NCI-H2227 (cell line): ENCODE measurements around the gene MACROH2A2.
"Not testable (repeated sequence)": the region's sequence is repeated elsewhere in the genome, so short reads cannot be mapped to it uniquely, and the experiment has no call there.

Source experiments
- DNase-seq: peaks from one replicate; lab custom pipeline; 2025; ENCODE audit not compliant: unreplicated experiment; lab: John Stamatoyannopoulos, UW

The MACROH2A2 gene

DNA sequence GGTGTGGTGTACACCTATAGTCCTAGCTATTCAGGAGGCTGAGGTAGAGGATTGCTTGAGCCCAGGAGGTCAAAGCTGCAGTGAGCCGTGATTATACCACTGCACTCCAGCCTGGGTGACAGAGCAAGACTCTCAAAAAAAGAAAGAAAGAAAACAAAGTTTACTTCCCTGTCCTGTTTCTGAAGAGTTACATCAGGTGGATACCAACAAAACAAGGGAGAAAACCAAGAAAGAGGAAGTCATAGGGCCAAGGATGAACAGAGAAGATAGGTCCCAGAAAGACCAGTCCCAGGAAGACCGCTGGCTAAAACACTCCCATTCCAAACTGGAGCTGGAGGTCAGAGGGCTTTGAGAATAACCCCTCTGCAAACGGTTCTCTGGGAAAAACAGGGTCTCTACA, 13.5 kb downstream of the MACROH2A2 start:
- no peak for DNase-seq

DNA sequence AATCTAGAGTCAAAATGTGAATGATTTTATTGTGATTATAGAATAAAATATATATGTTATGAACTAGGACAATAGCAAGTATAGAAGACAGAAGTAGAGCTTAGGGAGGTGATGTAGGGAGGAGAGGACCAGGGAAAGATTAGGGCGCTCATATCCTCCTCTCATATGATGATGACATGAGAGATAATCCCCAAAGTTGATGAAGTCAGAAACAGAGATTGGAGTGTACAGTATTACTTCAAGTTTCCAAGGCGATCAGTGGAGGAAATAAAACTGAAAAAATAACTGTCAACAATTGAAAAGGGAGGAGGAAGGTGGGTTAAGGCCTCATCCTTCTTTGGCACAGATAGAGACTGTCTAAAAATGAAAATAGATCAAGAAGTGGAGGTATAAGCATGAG, 14.9 kb downstream of the MACROH2A2 start:
- DNase-seq = no peak

- no peak for DNase-seq
These were observed 16.3 kb downstream of the MACROH2A2 start for GRCh38 chr10:70068925-70069324.

- no peak for DNase-seq
These were observed 16.7 kb downstream of the MACROH2A2 start for GRCh38 chr10:70069346-70069745.

DNA sequence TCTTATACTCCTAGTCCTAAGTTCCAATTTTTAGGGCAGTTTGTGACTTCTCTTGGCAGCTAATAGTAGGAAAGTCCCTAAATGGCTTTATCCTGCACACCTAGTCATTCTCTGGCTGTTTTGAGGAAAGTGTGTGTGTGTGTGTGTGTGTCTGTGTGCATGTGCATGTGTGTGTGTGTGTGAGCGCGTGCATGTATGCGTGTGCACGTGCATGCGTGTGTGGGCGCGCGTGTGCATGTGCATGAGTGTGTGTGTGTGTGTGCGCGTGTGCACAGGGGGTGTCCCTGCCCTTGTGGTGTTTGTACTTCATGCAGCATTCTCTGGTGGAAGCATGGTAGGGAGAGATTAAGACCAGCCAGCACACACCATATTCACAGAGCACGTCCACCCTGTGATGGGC, 18.2 kb downstream of the MACROH2A2 start:
- no peak for DNase-seq

DNA sequence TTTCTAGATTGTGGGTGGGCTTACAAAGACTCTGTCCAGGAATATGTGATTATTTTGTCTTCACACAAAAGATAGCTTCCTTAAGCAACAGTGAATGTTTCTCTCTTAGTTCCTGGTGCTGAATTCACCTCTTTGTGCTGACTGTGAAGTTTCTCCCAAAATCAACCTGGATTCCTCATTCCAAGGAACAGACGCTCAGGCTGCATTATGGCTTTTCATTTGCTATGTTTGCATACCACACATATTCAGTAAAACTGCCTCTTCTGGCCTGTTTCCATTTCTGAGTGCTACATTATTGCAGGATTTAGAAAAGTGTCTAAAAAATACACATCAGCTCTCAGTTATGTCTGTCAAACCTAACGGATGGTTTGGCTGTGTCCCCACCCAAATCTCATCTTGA, 21.5 kb downstream of the MACROH2A2 start:
- DNase-seq = no peak

- no peak for DNase-seq
These were observed 22.3 kb downstream of the MACROH2A2 start for GRCh38 chr10:70074971-70075370.

DNA sequence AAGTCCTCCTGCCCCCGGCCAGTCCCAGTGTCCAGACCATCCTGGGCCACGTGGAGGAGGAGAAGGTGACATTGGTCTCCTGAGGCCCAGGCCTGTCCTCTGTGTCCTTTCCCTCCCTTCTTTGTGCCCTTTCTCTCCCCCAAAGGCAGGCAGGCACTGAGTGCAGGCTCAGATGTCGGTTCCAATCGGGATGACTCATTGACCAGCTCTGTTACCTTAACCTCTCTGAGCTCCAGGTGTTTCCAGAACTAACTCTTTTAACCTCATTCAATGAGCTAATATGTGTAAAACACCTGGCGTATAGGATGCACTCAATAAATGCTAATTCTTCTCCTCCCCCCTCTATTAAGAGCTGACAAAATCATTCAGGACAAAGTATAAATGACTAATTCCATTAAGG, 25.7 kb downstream of the MACROH2A2 start:
- DNase-seq = no peak

GRCh38 chr10:70078937-70079336, 26.3 kb downstream of the MACROH2A2 start:
- DNase-seq = no peak

DNA sequence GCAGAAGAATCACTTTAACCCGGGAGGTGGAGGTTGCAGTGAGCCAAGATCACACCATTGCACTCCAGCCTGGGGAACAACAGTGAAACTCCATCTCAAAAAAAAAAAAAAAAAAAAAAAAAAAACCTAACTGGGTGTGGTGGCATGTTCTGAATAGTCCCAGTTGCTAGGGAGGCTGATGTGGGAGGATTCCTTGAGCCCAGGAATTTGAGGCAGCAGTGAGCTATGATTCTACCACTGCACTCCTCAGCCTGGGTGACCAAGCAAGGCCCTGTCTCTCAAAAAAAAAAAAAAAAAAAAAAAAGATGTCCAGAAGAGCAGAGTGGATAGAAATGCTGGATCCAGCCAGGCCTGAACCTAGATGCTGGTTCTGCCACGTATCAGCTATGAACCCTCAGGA, 28.1 kb downstream of the MACROH2A2 start:
- not testable (repeated sequence) for DNase-seq

DNA sequence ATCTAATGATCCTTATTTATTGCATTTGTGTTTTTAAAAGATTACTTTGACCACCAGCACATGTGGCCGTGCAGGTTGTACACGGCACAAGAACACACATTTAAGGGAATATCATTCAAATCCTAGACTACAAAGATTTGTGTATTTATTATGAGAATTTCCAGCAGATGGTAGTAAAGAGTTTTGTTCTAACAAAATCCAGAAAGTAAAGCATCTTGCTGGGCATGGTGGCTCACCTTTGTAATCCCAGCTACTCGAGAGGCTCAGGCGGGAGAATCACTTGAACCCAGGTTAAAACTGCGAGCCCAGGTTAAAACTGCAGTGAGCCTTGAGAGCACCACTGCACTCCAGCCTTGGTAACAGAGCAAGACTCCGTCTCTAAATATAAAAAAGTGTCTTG, 31.5 kb downstream of the MACROH2A2 start:
- no peak for DNase-seq

GRCh38 chr10:70085975-70086613, 33.4 kb downstream of the MACROH2A2 start:
- no peak for DNase-seq

- no peak for DNase-seq
These were observed 35.1 kb downstream of the MACROH2A2 start for GRCh38 chr10:70087616-70088307.

GRCh38 chr10:70088308-70088698, 35.7 kb downstream of the MACROH2A2 start:
- DNase-seq = no peak

- no peak for DNase-seq
These were observed 37.4 kb downstream of the MACROH2A2 start for GRCh38 chr10:70090013-70090412.

DNA sequence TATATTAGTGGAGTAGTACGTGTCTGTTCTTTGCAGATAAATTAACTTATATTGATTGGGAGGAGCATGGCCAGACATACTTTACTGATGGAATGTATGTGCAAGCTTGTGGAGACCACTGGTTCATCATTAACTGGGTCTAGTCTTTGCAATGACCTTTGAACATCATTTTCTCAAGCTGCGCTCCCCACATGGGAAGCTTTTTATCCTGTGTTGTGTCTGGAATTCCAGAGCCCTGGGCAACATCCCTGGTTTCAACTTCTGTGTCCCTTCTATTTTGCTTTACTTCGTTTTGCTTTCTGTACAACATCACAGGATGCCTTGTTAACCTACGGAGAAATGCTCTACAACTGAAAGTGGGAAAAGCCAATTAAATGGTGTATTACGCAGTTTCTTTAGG, 38.3 kb downstream of the MACROH2A2 start:
- DNase-seq = no peak

GRCh38 chr10:70092389-70092718, 39.7 kb downstream of the MACROH2A2 start:
- DNase-seq = no peak

DNA sequence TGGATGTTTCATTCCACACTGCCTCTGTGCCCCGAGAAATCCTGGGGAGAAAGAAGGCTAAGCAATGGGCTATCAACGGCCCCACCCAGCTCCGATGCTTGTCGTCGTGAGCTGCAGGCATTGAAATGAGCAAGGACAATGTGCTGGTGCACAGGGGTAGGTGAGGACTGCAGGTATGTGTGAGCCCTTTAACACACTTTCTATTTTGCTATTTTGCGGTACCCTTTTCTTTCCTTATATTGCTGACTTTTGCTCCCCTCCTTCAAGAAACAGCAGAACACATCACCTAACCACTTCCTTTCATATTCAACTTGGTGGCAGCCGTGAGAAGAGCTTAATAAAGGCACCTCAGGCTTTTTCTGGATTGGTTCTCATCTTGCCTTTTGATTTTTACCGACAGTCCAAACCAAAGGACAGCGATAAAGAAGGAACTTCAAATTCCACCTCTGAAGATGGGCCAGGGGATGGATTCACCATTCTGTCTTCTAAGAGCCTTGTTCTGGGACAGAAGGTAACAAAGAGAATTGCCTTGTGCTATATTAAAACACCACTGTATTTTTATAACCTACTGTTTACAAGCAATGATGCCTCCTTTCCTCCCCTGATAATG, 40.8 kb downstream of the MACROH2A2 start:
- DNase-seq = no peak

GRCh38 chr10:70094250-70094649, 41.6 kb downstream of the MACROH2A2 start:
- no peak for DNase-seq

- DNase-seq = no peak
These were observed 43.5 kb downstream of the MACROH2A2 start for GRCh38 chr10:70096016-70096704.

GRCh38 chr10:70096705-70097420, 44.2 kb downstream of the MACROH2A2 start:
- DNase-seq = no peak
